Measurements from ENCODE around the gene SMIM17. TPM values are rescaled to one million over a fixed set of nuclear protein-coding genes. Genes with fewer than 3 reads are reported as not detected.

The SMIM17 gene
- total RNA-seq, 3 donors from 2014 or later (not counting 1 experiment from before 2014, with no cell fraction given): 0.24 TPM; not detected in 2

GRCh38 chr19:56664511-56664910, 21.6 kb downstream of the SMIM17 start:
- peaks cover 0 to 19% of the 10 kb centered on the region in 2 donors for H3K4me1 Mint-ChIP-seq
- Histone ChIP-seq H3K9me3 (ENCODE audit: control insufficient read depth, insufficient read depth, low read length) (peaks cover 66% of the 10 kb centered on the region), H3K27ac (ENCODE audit: low read length) (no peak overlapping the region), H3K4me3 (ENCODE audit: low read length) (no peak overlapping the region), H3K27me3 (ENCODE audit: control insufficient read depth, insufficient read depth, low read length) (no peaks in the 10 kb centered on the region), H3K36me3 (ENCODE audit: control insufficient read depth, insufficient read depth, low read length) (no peaks in the 10 kb centered on the region), H3K4me1 (ENCODE audit: control insufficient read depth, insufficient read depth, low read length) (peaks cover 7% of the 10 kb centered on the region)
- no peak overlapping the region for H3K27ac Mint-ChIP-seq
- no peak for DNase-seq
- TF ChIP-seq, protein P1, sequence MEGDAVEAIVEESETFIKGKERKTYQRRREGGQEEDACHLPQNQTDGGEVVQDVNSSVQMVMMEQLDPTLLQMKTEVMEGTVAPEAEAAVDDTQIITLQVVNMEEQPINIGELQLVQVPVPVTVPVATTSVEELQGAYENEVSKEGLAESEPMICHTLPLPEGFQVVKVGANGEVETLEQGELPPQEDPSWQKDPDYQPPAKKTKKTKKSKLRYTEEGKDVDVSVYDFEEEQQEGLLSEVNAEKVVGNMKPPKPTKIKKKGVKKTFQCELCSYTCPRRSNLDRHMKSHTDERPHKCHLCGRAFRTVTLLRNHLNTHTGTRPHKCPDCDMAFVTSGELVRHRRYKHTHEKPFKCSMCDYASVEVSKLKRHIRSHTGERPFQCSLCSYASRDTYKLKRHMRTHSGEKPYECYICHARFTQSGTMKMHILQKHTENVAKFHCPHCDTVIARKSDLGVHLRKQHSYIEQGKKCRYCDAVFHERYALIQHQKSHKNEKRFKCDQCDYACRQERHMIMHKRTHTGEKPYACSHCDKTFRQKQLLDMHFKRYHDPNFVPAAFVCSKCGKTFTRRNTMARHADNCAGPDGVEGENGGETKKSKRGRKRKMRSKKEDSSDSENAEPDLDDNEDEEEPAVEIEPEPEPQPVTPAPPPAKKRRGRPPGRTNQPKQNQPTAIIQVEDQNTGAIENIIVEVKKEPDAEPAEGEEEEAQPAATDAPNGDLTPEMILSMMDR (IDR thresholded peaks at IDR 0.05): no peak
- 97% methylated on average over 43 of the region's 43 CpGs for WGBS (ENCODE audit: insufficient coverage)
- no peak overlapping the region for H3K4me3 Mint-ChIP-seq
- H3K9me3 Mint-ChIP-seq: no peaks in the 10 kb centered on the region
- no peaks in the 10 kb centered on the region for H3K36me3 Mint-ChIP-seq
- H3K27me3 Mint-ChIP-seq (ENCODE audit: low read depth in 2 of 2): no peaks in the 10 kb centered on the region
- intact Hi-C loops (cut with micrococcal nuclease): no loop called here
- no peak for ATAC-seq

DNA sequence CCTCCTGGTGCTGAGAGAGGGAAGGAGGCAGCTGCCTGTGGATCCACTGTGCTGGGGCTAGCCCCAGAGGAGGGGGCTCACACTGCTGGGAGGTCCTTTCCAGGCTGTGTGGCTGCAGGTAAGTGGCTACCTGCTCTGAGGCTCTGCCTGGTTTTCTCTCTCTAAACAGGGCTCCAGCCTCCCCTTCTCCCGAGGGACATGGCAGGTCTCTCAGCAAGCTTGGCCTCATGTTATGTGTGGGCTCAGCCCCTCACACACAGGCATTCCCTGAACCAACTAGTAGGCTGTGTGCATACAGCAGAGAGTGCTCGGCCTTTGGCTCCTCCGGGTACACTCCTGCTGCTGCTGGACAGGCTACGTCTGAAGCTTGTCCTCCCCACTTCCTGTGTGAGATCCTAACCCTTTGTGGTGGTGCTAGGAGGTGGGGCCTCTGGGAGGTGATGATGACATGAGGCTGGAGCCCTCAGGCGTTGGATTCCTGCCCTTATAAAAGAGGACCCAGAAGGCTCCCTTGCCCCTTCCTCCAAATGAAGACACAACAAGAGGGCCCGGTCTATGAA, 24.4 kb downstream of the SMIM17 start:
- Mint-ChIP-seq H3K27me3 (ENCODE audit: low read depth in 2 of 2) (no peaks in the 10 kb centered on the region), H3K4me1 (peaks cover 5 to 35% of the 10 kb centered on the region in 2 donors), H3K4me3 (no peak overlapping the region), H3K36me3 (no peaks in the 10 kb centered on the region), H3K27ac (no peak overlapping the region), H3K9me3 (no peaks in the 10 kb centered on the region)
- H3K27ac ChIP-seq (ENCODE audit: low read length): no peak overlapping the region
- no peaks in the 10 kb centered on the region for H3K27me3 ChIP-seq (ENCODE audit: control insufficient read depth, insufficient read depth, low read length)
- TF ChIP-seq, protein P1 (IDR thresholded peaks at IDR 0.05): no peak
- peaks cover 27% of the 10 kb centered on the region for H3K4me1 ChIP-seq (ENCODE audit: control insufficient read depth, insufficient read depth, low read length)
- WGBS (ENCODE audit: insufficient coverage): 62% methylated on average over 5 of the region's 6 CpGs
- no peaks in the 10 kb centered on the region for H3K36me3 ChIP-seq (ENCODE audit: control insufficient read depth, insufficient read depth, low read length)
- H3K4me3 ChIP-seq (ENCODE audit: low read length): no peak overlapping the region
- no peak for DNase-seq
- peaks cover 56% of the 10 kb centered on the region for H3K9me3 ChIP-seq (ENCODE audit: control insufficient read depth, insufficient read depth, low read length)
- intact Hi-C loops (cut with micrococcal nuclease): no loop called here
- no peak for ATAC-seq

- 90% methylated on average over 9 of the region's 9 CpGs for WGBS (ENCODE audit: insufficient coverage)
- H3K4me1 ChIP-seq (ENCODE audit: control insufficient read depth, insufficient read depth, low read length): peaks cover 27% of the 10 kb centered on the region
- H3K27ac ChIP-seq (ENCODE audit: low read length): no peak overlapping the region
- H3K27ac Mint-ChIP-seq: no peak overlapping the region
- no peaks in the 10 kb centered on the region for H3K9me3 Mint-ChIP-seq
- no peaks in the 10 kb centered on the region for H3K36me3 ChIP-seq (ENCODE audit: control insufficient read depth, insufficient read depth, low read length)
- no peak overlapping the region for H3K4me3 ChIP-seq (ENCODE audit: low read length)
- intact Hi-C loops (cut with micrococcal nuclease): no loop called here
- no peak for DNase-seq
- no peak for ATAC-seq
- TF ChIP-seq, protein P1 (IDR thresholded peaks at IDR 0.05): no peak
- no peaks in the 10 kb centered on the region for H3K27me3 Mint-ChIP-seq (ENCODE audit: low read depth in 2 of 2)
- H3K27me3 ChIP-seq (ENCODE audit: control insufficient read depth, insufficient read depth, low read length): no peaks in the 10 kb centered on the region
- H3K9me3 ChIP-seq (ENCODE audit: control insufficient read depth, insufficient read depth, low read length): peaks cover 44% of the 10 kb centered on the region
- H3K36me3 Mint-ChIP-seq: no peaks in the 10 kb centered on the region
- H3K4me3 Mint-ChIP-seq: no peak overlapping the region
- peaks cover 5 to 35% of the 10 kb centered on the region in 2 donors for H3K4me1 Mint-ChIP-seq
Observed at GRCh38 chr19:56668676-56669075, 25.7 kb downstream of the SMIM17 start.

DNA sequence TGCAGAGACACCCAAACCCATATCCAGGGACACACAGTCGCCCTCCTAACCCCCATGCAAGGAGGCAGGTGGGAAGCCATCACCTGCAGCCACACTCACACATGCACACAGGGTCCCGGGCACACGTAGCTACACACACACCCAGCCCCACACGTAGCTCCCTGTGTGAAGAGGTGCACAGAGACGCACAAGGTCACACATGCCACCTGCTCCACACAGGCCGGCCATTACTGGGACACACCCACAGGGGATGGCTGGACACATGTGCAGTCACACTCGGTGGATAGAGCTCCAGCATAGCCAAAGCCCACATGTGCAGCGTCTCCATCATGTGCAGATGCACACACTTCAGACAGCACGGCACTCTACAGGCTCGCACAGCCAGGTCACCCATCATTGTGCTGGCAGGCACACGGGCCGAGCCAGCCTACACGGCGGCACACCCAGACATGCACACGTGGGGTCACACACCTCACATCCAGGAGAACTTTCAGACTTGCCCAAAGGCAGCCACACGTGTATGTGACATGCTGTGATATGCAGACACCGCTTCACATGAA, 27.5 kb downstream of the SMIM17 start:
- intact Hi-C loops (cut with micrococcal nuclease): no loop called here

More for the DNA sequence above, 27.5 kb downstream of the SMIM17 start:
- Mint-ChIP-seq H3K36me3 (no peaks in the 10 kb centered on the region), H3K27ac (no peak overlapping the region), H3K4me3 (peak overlapping the region; percentile 96), H3K4me1 (peaks cover 5 to 35% of the 10 kb centered on the region in 2 donors), H3K27me3 (ENCODE audit: low read depth in 2 of 2) (no peaks in the 10 kb centered on the region), H3K9me3 (no peaks in the 10 kb centered on the region)
- Histone ChIP-seq H3K4me1 (ENCODE audit: control insufficient read depth, insufficient read depth, low read length) (peaks cover 27% of the 10 kb centered on the region), H3K9me3 (ENCODE audit: control insufficient read depth, insufficient read depth, low read length) (peaks cover 32% of the 10 kb centered on the region), H3K27ac (ENCODE audit: low read length) (no peak overlapping the region), H3K4me3 (ENCODE audit: low read length) (no peak overlapping the region), H3K27me3 (ENCODE audit: control insufficient read depth, insufficient read depth, low read length) (no peaks in the 10 kb centered on the region), H3K36me3 (ENCODE audit: control insufficient read depth, insufficient read depth, low read length) (no peaks in the 10 kb centered on the region)
- no peak for ATAC-seq
- TF ChIP-seq, protein P1 (IDR thresholded peaks at IDR 0.05): no peak
- DNase-seq: no peak
- 94% methylated on average over 17 of the region's 17 CpGs for WGBS (ENCODE audit: insufficient coverage)

Data from natural killer cell (primary cell).